ENCODE data around the gene PNMT. TPM values are rescaled to one million over a fixed set of nuclear protein-coding genes. Genes with fewer than 3 reads are reported as not detected.

PNMT gene
- total and polyA plus RNA-seq, 2 of the 13 experiments (the other 11 are each of a cell fraction or from before 2014, with no cell fraction given) = 0.25 TPM; not detected in 1

DNA sequence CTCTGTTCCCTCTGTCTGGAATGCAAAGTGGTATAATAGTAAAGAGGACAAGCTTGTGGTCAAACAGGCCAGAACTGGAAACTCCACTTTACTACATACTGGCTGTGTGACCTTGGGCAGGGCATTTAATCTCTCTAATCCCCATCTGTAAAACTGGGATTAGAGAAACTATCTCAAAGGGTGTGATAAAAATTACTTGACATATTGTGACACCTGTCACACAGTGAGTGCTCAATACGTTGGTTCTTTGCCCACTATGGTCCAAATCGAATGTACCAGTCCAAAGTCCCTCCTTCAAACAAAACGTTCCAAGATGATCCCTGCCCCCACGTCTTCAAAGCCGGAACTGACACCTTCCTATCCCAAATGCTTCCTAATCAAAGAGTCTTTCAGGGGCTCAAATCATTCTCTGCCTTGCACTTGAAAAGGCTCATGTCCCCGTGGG, 18.9 kb downstream of the PNMT start (continued):
- TF ChIP-seq, protein P1, sequence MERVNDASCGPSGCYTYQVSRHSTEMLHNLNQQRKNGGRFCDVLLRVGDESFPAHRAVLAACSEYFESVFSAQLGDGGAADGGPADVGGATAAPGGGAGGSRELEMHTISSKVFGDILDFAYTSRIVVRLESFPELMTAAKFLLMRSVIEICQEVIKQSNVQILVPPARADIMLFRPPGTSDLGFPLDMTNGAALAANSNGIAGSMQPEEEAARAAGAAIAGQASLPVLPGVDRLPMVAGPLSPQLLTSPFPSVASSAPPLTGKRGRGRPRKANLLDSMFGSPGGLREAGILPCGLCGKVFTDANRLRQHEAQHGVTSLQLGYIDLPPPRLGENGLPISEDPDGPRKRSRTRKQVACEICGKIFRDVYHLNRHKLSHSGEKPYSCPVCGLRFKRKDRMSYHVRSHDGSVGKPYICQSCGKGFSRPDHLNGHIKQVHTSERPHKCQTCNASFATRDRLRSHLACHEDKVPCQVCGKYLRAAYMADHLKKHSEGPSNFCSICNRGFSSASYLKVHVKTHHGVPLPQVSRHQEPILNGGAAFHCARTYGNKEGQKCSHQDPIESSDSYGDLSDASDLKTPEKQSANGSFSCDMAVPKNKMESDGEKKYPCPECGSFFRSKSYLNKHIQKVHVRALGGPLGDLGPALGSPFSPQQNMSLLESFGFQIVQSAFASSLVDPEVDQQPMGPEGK (CRISPR knock-in tag; IDR thresholded peaks at IDR 0.05) = no peak
- TF ChIP-seq SALL2 (CRISPR knock-in tag; IDR thresholded peaks at IDR 0.05) = no peak
- TF ChIP-seq ZNF296 (CRISPR knock-in tag; conservative IDR thresholded peaks at IDR 0.05) = no peak
- TF ChIP-seq ZNF724P (CRISPR knock-in tag; IDR thresholded peaks at IDR 0.05; ENCODE audit: borderline replicate concordance) = peak; percentile 67; the same call in 1 of the 2 replicates
- TF ChIP-seq SP2 (CRISPR knock-in tag; IDR thresholded peaks at IDR 0.05) = no peak
- TF ChIP-seq HDAC1 (CRISPR knock-in tag; IDR thresholded peaks at IDR 0.05) = peak; percentile 46
- TF ChIP-seq, protein P2, sequence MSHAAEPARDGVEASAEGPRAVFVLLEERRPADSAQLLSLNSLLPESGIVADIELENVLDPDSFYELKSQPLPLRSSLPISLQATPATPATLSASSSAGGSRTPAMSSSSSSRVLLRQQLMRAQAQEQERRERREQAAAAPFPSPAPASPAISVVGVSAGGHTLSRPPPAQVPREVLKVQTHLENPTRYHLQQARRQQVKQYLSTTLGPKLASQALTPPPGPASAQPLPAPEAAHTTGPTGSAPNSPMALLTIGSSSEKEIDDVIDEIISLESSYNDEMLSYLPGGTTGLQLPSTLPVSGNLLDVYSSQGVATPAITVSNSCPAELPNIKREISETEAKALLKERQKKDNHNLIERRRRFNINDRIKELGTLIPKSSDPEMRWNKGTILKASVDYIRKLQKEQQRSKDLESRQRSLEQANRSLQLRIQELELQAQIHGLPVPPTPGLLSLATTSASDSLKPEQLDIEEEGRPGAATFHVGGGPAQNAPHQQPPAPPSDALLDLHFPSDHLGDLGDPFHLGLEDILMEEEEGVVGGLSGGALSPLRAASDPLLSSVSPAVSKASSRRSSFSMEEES (CRISPR knock-in tag; IDR thresholded peaks at IDR 0.05) = no peak
- TF ChIP-seq ZNF251 (CRISPR knock-in tag; IDR thresholded peaks at IDR 0.05) = no peak
- TF ChIP-seq, protein P3, sequence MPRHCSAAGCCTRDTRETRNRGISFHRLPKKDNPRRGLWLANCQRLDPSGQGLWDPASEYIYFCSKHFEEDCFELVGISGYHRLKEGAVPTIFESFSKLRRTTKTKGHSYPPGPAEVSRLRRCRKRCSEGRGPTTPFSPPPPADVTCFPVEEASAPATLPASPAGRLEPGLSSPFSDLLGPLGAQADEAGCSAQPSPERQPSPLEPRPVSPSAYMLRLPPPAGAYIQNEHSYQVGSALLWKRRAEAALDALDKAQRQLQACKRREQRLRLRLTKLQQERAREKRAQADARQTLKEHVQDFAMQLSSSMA (CRISPR knock-in tag; IDR thresholded peaks at IDR 0.05) = no peak
- TF ChIP-seq, protein P4, sequence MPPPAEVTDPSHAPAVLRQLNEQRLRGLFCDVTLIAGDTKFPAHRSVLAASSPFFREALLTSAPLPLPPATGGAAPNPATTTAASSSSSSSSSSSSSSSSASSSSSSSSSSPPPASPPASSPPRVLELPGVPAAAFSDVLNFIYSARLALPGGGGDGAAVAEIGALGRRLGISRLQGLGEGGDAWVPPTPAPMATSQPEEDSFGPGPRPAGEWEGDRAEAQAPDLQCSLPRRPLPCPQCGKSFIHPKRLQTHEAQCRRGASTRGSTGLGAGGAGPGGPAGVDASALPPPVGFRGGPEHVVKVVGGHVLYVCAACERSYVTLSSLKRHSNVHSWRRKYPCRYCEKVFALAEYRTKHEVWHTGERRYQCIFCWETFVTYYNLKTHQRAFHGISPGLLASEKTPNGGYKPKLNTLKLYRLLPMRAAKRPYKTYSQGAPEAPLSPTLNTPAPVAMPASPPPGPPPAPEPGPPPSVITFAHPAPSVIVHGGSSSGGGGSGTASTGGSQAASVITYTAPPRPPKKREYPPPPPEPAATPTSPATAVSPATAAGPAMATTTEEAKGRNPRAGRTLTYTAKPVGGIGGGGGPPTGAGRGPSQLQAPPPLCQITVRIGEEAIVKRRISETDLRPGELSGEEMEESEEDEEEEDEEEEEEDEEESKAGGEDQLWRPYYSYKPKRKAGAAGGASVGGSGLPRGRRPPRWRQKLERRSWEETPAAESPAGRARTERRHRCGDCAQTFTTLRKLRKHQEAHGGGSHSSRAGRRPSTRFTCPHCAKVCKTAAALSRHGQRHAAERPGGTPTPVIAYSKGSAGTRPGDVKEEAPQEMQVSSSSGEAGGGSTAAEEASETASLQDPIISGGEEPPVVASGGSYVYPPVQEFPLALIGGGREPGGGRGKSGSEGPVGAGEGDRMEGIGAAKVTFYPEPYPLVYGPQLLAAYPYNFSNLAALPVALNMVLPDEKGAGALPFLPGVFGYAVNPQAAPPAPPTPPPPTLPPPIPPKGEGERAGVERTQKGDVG (CRISPR knock-in tag; IDR thresholded peaks at IDR 0.05; ENCODE audit: borderline replicate concordance) = no peak
- TF ChIP-seq, protein P5, sequence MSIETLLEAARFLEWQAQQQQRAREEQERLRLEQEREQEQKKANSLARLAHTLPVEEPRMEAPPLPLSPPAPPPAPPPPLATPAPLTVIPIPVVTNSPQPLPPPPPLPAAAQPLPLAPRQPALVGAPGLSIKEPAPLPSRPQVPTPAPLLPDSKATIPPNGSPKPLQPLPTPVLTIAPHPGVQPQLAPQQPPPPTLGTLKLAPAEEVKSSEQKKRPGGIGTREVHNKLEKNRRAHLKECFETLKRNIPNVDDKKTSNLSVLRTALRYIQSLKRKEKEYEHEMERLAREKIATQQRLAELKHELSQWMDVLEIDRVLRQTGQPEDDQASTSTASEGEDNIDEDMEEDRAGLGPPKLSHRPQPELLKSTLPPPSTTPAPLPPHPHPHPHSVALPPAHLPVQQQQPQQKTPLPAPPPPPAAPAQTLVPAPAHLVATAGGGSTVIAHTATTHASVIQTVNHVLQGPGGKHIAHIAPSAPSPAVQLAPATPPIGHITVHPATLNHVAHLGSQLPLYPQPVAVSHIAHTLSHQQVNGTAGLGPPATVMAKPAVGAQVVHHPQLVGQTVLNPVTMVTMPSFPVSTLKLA (IDR thresholded peaks at IDR 0.05) = no peak
- no peak for TF ChIP-seq NFRKB (IDR thresholded peaks at IDR 0.05)
- TF ChIP-seq, protein P6, sequence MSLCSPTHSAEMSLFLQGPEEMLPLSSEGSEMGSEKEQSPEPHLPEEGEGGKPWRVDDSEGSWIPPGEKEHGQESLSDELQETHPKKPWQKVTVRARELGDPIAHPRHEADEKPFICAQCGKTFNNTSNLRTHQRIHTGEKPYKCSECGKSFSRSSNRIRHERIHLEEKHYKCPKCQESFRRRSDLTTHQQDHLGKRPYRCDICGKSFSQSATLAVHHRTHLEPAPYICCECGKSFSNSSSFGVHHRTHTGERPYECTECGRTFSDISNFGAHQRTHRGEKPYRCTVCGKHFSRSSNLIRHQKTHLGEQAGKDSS (CRISPR knock-in tag; IDR thresholded peaks at IDR 0.05; ENCODE audit: borderline replicate concordance, low read depth) = no peak
- no peak; the same call in 1 of the 2 replicates for TF ChIP-seq JDP2 (CRISPR knock-in tag; IDR thresholded peaks at IDR 0.05; ENCODE audit: borderline replicate concordance)
- no peak for TF ChIP-seq NCOA1 (CRISPR knock-in tag; IDR thresholded peaks at IDR 0.05)
- TF ChIP-seq PRMT3 (CRISPR knock-in tag; IDR thresholded peaks at IDR 0.05; ENCODE audit: borderline replicate concordance, low read depth) = no peak
- TF ChIP-seq, protein P7, sequence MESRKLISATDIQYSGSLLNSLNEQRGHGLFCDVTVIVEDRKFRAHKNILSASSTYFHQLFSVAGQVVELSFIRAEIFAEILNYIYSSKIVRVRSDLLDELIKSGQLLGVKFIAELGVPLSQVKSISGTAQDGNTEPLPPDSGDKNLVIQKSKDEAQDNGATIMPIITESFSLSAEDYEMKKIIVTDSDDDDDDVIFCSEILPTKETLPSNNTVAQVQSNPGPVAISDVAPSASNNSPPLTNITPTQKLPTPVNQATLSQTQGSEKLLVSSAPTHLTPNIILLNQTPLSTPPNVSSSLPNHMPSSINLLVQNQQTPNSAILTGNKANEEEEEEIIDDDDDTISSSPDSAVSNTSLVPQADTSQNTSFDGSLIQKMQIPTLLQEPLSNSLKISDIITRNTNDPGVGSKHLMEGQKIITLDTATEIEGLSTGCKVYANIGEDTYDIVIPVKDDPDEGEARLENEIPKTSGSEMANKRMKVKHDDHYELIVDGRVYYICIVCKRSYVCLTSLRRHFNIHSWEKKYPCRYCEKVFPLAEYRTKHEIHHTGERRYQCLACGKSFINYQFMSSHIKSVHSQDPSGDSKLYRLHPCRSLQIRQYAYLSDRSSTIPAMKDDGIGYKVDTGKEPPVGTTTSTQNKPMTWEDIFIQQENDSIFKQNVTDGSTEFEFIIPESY (CRISPR knock-in tag; IDR thresholded peaks at IDR 0.05) = no peak
- TF ChIP-seq ZNF674 (CRISPR knock-in tag; IDR thresholded peaks at IDR 0.05; ENCODE audit: low read depth) = no peak
